HepG2 (cell line): ENCODE results near the gene IL27RA. TPM values are rescaled to one million over a fixed set of nuclear protein-coding genes. Genes with fewer than 3 reads are reported as not detected.

Source experiments
- ATAC-seq: fragments of 200-7000 bp; cut with Tn5 transposase; 3 replicates; pipeline ENCODE4 v1.9.1; 2020; ENCODE audit warnings: mild to moderate bottlenecking, moderate library complexity
- BruUV-seq: library from RNA; stranded (reverse); fragments of 400-500 nt; replicated peaks from 2 replicates; lab custom pipeline; 2021; lab: Mats Ljungman, UMichigan
- CTCF ChIA-PET: fragments of 300-600 bp; formaldehyde crosslinking; extraction: SDS; loops from one replicate; lab custom pipeline; 2021; ENCODE audit warnings: low total read pairs, inconsistent platforms, low intra/inter-chr PET ratio; lab: Yijun Ruan, JAX
- POLR2A ChIA-PET: fragments of 350-600 bp; sonication (Branson Sonifier 250); formaldehyde crosslinking; loops from one replicate; lab custom pipeline; 2020; ENCODE audit warnings: antibody characterized with exemption, inconsistent platforms; lab: Yijun Ruan, JAX
- DNase-seq: peaks from one replicate; pipeline ENCODE4 v3.0.0-alpha.2; 2015; ENCODE audit warnings: low spot score
- FAIRE-seq: peaks from 3 replicates; lab custom pipeline; 2011; peaks lifted over from hg19 to GRCh38; lab: Jason Lieb, UNC
- H2AFZ ChIP-seq: one replicate; pipeline ENCODE4 v1.6.1; 2011; ENCODE audit warnings: low read length, inconsistent platforms
- H3K27ac ChIP-seq: fragments of 300-600 bp; 3 replicates; pipeline ENCODE4 v1.8.0; 2011; ENCODE audit warnings: mixed run types, mild to moderate bottlenecking, mixed read lengths, low read length, inconsistent platforms; ENCODE audit not compliant: insufficient read depth; ENCODE audit errors: extremely low read length
- H3K27me3 ChIP-seq, 2 experiments: fragments of 200-600 bp in 1 of 2; 2 replicates in 1 of 2; 3 replicates in 1 of 2; pipeline versions ENCODE4 v1.6.0 to v1.8.0; 2011; ENCODE audit warnings: low read length in 2 of 2, mild to moderate bottlenecking in 2 of 2, moderate library complexity in 2 of 2, inconsistent platforms in 1 of 2; ENCODE audit not compliant: insufficient read depth in 2 of 2, control insufficient read depth in 1 of 2
- H3K36me3 ChIP-seq, 2 experiments: fragments of 200-600 bp in 1 of 2; replicated peaks in 1 of 2; 2 replicates in 1 of 2; 3 replicates in 1 of 2; pipeline versions ENCODE4 v1.5.1 to v1.8.0; 2011; ENCODE audit warnings: low read length in 2 of 2, inconsistent platforms in 1 of 2; ENCODE audit not compliant: insufficient read depth in 2 of 2, control insufficient read depth in 1 of 2
- H3K4me1 ChIP-seq: 2 replicates; pipeline ENCODE4 v1.5.1; 2012; ENCODE audit warnings: low read length, inconsistent platforms; ENCODE audit not compliant: insufficient read depth
- H3K4me2 ChIP-seq: 2 replicates; pipeline ENCODE4 v1.6.0; 2011; ENCODE audit warnings: low read depth, low read length, inconsistent platforms
- H3K4me3 ChIP-seq, 3 experiments: fragments of 200-600 bp in 1 of 3; sonication (generic), shearing (Covaris generic) in 1 of 3; replicated peaks in 1 of 3; 2 replicates each; pipeline ENCODE4 v1.5.1; 2011 to 2016; ENCODE audit warnings: low read length in 3 of 3, inconsistent platforms in 2 of 3, low read depth in 2 of 3, mild to moderate bottlenecking in 2 of 3, control low read depth in 1 of 3, mixed read lengths in 1 of 3; ENCODE audit not compliant: insufficient read depth in 1 of 3
- H3K79me2 ChIP-seq: one replicate; pipeline ENCODE4 v1.6.1; 2011; ENCODE audit warnings: low read length, inconsistent platforms; ENCODE audit not compliant: insufficient read depth
- H3K9ac ChIP-seq: 2 replicates; pipeline ENCODE4 v1.6.0; 2011; ENCODE audit warnings: mild to moderate bottlenecking, low read depth, low read length, inconsistent platforms; ENCODE audit not compliant: insufficient read depth
- H3K9me3 ChIP-seq: 2 replicates; pipeline ENCODE4 v1.5.1; 2012; ENCODE audit warnings: mild to moderate bottlenecking, low read length
- H4K20me1 ChIP-seq: 2 replicates; pipeline ENCODE4 v1.6.0; 2011; ENCODE audit warnings: inconsistent platforms, mild to moderate bottlenecking, low read length, moderate library complexity; ENCODE audit not compliant: insufficient read depth
- KLF11 ChIP-seq: IDR thresholded peaks from 2 replicates; pipeline ENCODE4 v1.6.1; 2016; ENCODE audit warnings: missing compliant biosample characterization
- ZNF33B ChIP-seq: sonication (generic); formaldehyde crosslinking; IDR thresholded peaks from 2 replicates; pipeline ENCODE4 v1.5.1; 2020; ENCODE audit warnings: mild to moderate bottlenecking, missing genetic modification reagents
- ZNF776 ChIP-seq: sonication (generic); formaldehyde crosslinking; IDR thresholded peaks from 2 replicates; pipeline ENCODE4 v1.4.0; 2020; ENCODE audit warnings: mild to moderate bottlenecking, missing genetic modification reagents
- WGBS: methylation state at CpG from one replicate; pipeline ENCODE4 v1.1.6; 2017; ENCODE audit warnings: low lambda C conversion rate; 5-methylcytosine and 5-hydroxymethylcytosine counted together
- in situ Hi-C: cut with HindIII; loops from 2 replicates; pipeline ENCODE4 v1.10.0; 2017; ENCODE audit warnings: low pct_unique_long_range_greater_than_20kb; ENCODE audit not compliant: extremely low pct_ligation_motif_present
- intact Hi-C: fragments of 100-400 bp; cut with micrococcal nuclease; formaldehyde crosslinking; loops from one replicate; pipeline ENCODE4 v1.10.0; 2022; ENCODE audit not compliant: unreplicated experiment
- polyA plus RNA-seq, 8 experiments: library from polyadenylated mRNA; depleted of rRNA in 3 of 8; stranded (reverse) in 7 of 8; unstranded in 1 of 8; fragments of >200 nt; fragmentation: Illumina TruSeq in 4 of 8; extraction: Trizol in 4 of 8; gene quantifications; 2 replicates each; pipeline versions ENCODE4 v1.2.1 to v1.2.3, GENCODE V29; 2011 to 2016; ENCODE audit warnings: low read depth in 4 of 8, missing spikeins in 1 of 8, mixed read lengths in 1 of 8; ENCODE audit not compliant: insufficient read depth in 1 of 8
- total RNA-seq, 5 experiments: library from RNA; depleted of rRNA; stranded (reverse); fragments of >200 nt; fragmentation: Illumina TruSeq; extraction: Trizol; gene quantifications; 2 replicates each; pipeline ENCODE4 v1.2.3, GENCODE V29; 2016; ENCODE audit warnings: low read depth in 1 of 5
- TF ChIP-seq, protein P1 (sequence below): sonication (generic); formaldehyde crosslinking; IDR thresholded peaks from 2 replicates; pipeline ENCODE4 v1.5.0; 2020; ENCODE audit warnings: missing genetic modification reagents
- TF ChIP-seq, protein P2 (sequence below), 2 experiments: sonication (generic) in 1 of 2; formaldehyde crosslinking in 1 of 2; IDR thresholded peaks; 2 replicates each; pipeline versions ENCODE4 v1.4.0 to v1.6.1; 2016 to 2020; ENCODE audit warnings: borderline replicate concordance in 1 of 2, low read depth in 1 of 2, mild to moderate bottlenecking in 1 of 2, missing genetic modification reagents in 1 of 2

Gene IL27RA
- total and polyA plus RNA-seq, 2 of the 13 experiments (the other 11 are each of a cell fraction or from before 2014, with no cell fraction given), result 3.5 to 8.1 TPM

DNA sequence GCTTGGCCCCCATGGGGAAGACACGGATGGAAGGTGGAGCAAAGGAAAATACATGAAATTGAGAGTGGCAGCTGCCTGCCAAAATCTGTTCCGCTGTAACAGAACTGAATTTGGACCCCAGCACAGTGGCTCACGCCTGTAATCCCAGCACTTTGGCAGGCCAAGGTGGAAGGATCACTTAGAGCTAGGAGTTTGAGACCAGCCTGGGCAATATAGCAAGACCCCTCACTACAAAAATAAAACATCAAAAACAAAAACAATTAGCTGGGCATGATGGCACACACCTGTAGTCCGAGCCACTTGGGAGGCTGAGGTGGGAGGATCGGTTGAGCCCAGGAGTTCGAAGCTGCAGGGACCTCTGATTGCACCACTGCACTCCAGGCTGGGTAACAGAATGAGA lies 20.9 kb downstream of the IL27RA start:
- no peaks in the 10 kb centered on the region for H3K4me1 ChIP-seq
- TF ChIP-seq, protein P1, sequence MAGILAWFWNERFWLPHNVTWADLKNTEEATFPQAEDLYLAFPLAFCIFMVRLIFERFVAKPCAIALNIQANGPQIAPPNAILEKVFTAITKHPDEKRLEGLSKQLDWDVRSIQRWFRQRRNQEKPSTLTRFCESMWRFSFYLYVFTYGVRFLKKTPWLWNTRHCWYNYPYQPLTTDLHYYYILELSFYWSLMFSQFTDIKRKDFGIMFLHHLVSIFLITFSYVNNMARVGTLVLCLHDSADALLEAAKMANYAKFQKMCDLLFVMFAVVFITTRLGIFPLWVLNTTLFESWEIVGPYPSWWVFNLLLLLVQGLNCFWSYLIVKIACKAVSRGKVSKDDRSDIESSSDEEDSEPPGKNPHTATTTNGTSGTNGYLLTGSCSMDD (CRISPR knock-in tag), result no peak
- TF ChIP-seq ZNF776 (CRISPR knock-in tag) (no peak), ZNF33B (CRISPR knock-in tag) (no peak), KLF11 (CRISPR knock-in tag) (no peak)
- TF ChIP-seq, protein P2, sequence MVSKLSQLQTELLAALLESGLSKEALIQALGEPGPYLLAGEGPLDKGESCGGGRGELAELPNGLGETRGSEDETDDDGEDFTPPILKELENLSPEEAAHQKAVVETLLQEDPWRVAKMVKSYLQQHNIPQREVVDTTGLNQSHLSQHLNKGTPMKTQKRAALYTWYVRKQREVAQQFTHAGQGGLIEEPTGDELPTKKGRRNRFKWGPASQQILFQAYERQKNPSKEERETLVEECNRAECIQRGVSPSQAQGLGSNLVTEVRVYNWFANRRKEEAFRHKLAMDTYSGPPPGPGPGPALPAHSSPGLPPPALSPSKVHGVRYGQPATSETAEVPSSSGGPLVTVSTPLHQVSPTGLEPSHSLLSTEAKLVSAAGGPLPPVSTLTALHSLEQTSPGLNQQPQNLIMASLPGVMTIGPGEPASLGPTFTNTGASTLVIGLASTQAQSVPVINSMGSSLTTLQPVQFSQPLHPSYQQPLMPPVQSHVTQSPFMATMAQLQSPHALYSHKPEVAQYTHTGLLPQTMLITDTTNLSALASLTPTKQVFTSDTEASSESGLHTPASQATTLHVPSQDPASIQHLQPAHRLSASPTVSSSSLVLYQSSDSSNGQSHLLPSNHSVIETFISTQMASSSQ (IDR thresholded peaks at IDR 0.05; ENCODE audit: low read depth), result no peak
- TF ChIP-seq, protein P2 (CRISPR knock-in tag; IDR thresholded peaks at IDR 0.05; ENCODE audit: borderline replicate concordance), result no peak
- H3K4me3 ChIP-seq, result no peak overlapping the region
- CTCF ChIA-PET, result no interaction called here
- BruUV-seq, result no TSS peak
- H3K27ac ChIP-seq, result no peak overlapping the region
- H3K9ac ChIP-seq, result no peak overlapping the region
- H3K4me2 ChIP-seq, result no peak overlapping the region
- intact Hi-C loops, result no loop called here
- no peaks in the 10 kb centered on the region for H3K36me3 ChIP-seq
- H4K20me1 ChIP-seq, result no peaks in the 10 kb centered on the region
- POLR2A ChIA-PET, result interaction anchor here (1.1 kb wide), 1 partner anchor 19 kb away, joined by 3 read pairs; no protein-coding TSS in a partner anchor
- no peak overlapping the region for H2AFZ ChIP-seq
- H3K27me3 ChIP-seq, result no peaks in the 10 kb centered on the region
- WGBS, result 85% methylated on average over 6 of the region's 6 CpGs
- H3K79me2 ChIP-seq, result no peaks in the 10 kb centered on the region
- DNase-seq (no peak), ATAC-seq (no peak), FAIRE-seq (no peak)
- H3K9me3 ChIP-seq, result peaks cover 4% of the 10 kb centered on the region
- in situ Hi-C loops, result loop anchor here (25.0 kb wide), 1 partner anchor 290 kb away; the partner anchor contains the start of genes C19orf53 and MRI1
